GM12891 (cell line): ENCODE measurements around the gene NRBP1.
A peak's percentile ranks its signal among the peaks of the same experiment; 100 is the strongest.
"Not testable (repeated sequence)": the region's sequence is repeated elsewhere in the genome, so short reads cannot be mapped to it uniquely, and the experiment has no call there.

ENCODE experiments used
- DNase-seq: peaks from one replicate; pipeline ENCODE4 v3.0.0; 2011; ENCODE audit warnings: low spot score; ENCODE audit not compliant: insufficient read length
- FAIRE-seq: peaks from 2 replicates; lab custom pipeline; 2011; peaks lifted over from hg19 to GRCh38; lab: Jason Lieb, UNC
- PAX5 ChIP-seq: IDR thresholded peaks from 2 replicates; pipeline ENCODE4 v1.6.1; 2011; ENCODE audit warnings: low read length, moderate library complexity, mild to moderate bottlenecking; ENCODE audit not compliant: insufficient read depth, severe bottlenecking
- POLR2A ChIP-seq: IDR thresholded peaks from 2 replicates; pipeline ENCODE4 v1.6.1; 2011; ENCODE audit warnings: low read depth, low read length, control low read depth
- POLR2AphosphoS5 ChIP-seq: IDR thresholded peaks from 2 replicates; pipeline ENCODE4 v1.6.1; 2011; ENCODE audit warnings: low read depth, low read length, control low read depth
- POU2F2 ChIP-seq: IDR thresholded peaks from 2 replicates; pipeline ENCODE4 v1.6.1; 2011; ENCODE audit warnings: low read depth, mild to moderate bottlenecking, control low read depth, low read length, moderate library complexity
- SPI1 ChIP-seq: IDR thresholded peaks from 2 replicates; pipeline ENCODE4 v1.6.1; 2011; ENCODE audit warnings: low read depth, low read length, control low read depth
- TAF1 ChIP-seq: IDR thresholded peaks from 2 replicates; pipeline ENCODE4 v1.6.1; 2011; ENCODE audit warnings: low read depth, low read length, control low read depth

The NRBP1 gene

GRCh38 chr2:27421660-27422250, 6.7 kb upstream of the NRBP1 start:
- DNase-seq (no peak), FAIRE-seq (no peak)
- no peak for TF ChIP-seq POU2F2
- no peak for TF ChIP-seq PAX5
- no peak for TF ChIP-seq POLR2A
- no peak for TF ChIP-seq POLR2AphosphoS5
- no peak for TF ChIP-seq SPI1
- TF ChIP-seq TAF1 = no peak

- FAIRE-seq (no peak), DNase-seq (no peak)
- TF ChIP-seq PAX5 = no peak
These were observed 5.5 kb upstream of the NRBP1 start for GRCh38 chr2:27422958-27423357.

- DNase-seq, FAIRE-seq: not testable (repeated sequence)
These were observed 3.4 kb upstream of the NRBP1 start for GRCh38 chr2:27425039-27425438.

- TF ChIP-seq POLR2A = no peak
- TF ChIP-seq POLR2AphosphoS5 = no peak
- no peak for TF ChIP-seq PAX5
- no peak for TF ChIP-seq SPI1
- TF ChIP-seq POU2F2 = no peak
- TF ChIP-seq TAF1 = no peak
- FAIRE-seq = peak; percentile 16
These were observed 593 bp upstream of the NRBP1 start for GRCh38 chr2:27427863-27428212.

GRCh38 chr2:27428978-27429541, 629 bp downstream of the NRBP1 start:
- DNase-seq (peak; percentile 74), FAIRE-seq (peak; percentile 88)
- TF ChIP-seq PAX5 (no peak), POLR2AphosphoS5 (0 out of 2 replicates have a peak, but pooled peaks have one; percentile 6), POLR2A (no peak), SPI1 (no peak), TAF1 (0 out of 2 replicates have a peak, but pooled peaks have one; percentile 25), POU2F2 (no peak)

More at GRCh38 chr2:27427863-27428212, 593 bp upstream of the NRBP1 start:
- DNase-seq = no peak

- no peak for FAIRE-seq
- TF ChIP-seq POLR2A (no peak), SPI1 (no peak), POLR2AphosphoS5 (no peak), PAX5 (no peak), POU2F2 (no peak), TAF1 (no peak)
- DNase-seq = no peak
These were observed 3.0 kb downstream of the NRBP1 start for GRCh38 chr2:27431395-27431794.

GRCh38 chr2:27435628-27436027, 7.2 kb downstream of the NRBP1 start:
- no peak for DNase-seq
- TF ChIP-seq POU2F2 (no peak), TAF1 (no peak), POLR2A (no peak), SPI1 (no peak), PAX5 (no peak), POLR2AphosphoS5 (no peak)
- FAIRE-seq = no peak

GRCh38 chr2:27441226-27441926, 12.9 kb downstream of the NRBP1 start:
- FAIRE-seq = no peak
- TF ChIP-seq SPI1 (no peak), TAF1 (no peak), POU2F2 (no peak), POLR2AphosphoS5 (no peak), POLR2A (no peak), PAX5 (no peak)
- DNase-seq = no peak

- no peak for TF ChIP-seq PAX5
- no peak; the same call in 1 of the 2 replicates for TF ChIP-seq POU2F2
- TF ChIP-seq POLR2A = 0 out of 2 replicates have a peak, but pooled peaks have one; percentile 31
- TF ChIP-seq POLR2AphosphoS5 = no peak; the same call in 1 of the 2 replicates
- TF ChIP-seq SPI1 = no peak
- TF ChIP-seq TAF1 = no peak
- DNase-seq = no peak
- FAIRE-seq = no peak
These were observed 13.8 kb downstream of the NRBP1 start, which contains the start of gene KRTCAP3 for GRCh38 chr2:27441958-27442919. Gene KRTCAP3 (plus strand): TSS chr2:27442381. CDS start chr2:27442413, 32 bp downstream.
